Stimulated activated CD8-positive, alpha-beta memory T cell treated with anti-CD3 and anti-CD28 coated beads, Interleukin-4, amount 100 ng/mL, for 1 hour (primary cell): ENCODE measurements around the gene TJP2.
"Not testable (repeated sequence)": the region's sequence is repeated elsewhere in the genome, so short reads cannot be mapped to it uniquely, and the experiment has no call there.

Experiments
- DNase-seq, 2 donors: peaks; one replicate each; pipeline ENCODE4 v3.0.0-alpha.2; 2020; ENCODE audit warnings: low read depth in 2 of 2, low spot score in 1 of 2

Gene TJP2

DNA sequence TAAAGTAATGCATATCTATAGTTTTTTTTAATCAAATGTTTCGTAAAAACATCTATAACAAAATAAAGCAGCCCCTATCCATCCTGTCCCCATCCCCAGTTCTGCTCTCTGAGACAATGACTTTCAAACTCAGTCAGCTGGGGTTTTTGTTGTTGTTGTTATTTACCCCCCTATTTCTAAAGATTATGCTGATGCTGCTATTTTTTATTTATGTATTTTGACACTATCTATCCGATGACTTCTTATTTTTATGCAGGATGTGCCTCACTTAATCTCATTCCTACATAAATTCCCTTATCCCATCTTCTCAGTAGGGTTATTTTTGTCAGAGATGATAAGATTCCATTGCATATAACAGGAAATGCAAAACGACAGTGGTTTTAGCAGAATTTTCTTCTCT, 105.7 kb downstream of the TJP2 start:
- DNase-seq: no peak

- no peak for DNase-seq
Measured at GRCh38 chr9:69283003-69283402, 108.9 kb downstream of the TJP2 start.

GRCh38 chr9:69292078-69292477, 118.0 kb downstream of the TJP2 start:
- DNase-seq: no peak

- DNase-seq: no peak
Measured at GRCh38 chr9:69293156-69293555, 119.1 kb downstream of the TJP2 start.

DNA sequence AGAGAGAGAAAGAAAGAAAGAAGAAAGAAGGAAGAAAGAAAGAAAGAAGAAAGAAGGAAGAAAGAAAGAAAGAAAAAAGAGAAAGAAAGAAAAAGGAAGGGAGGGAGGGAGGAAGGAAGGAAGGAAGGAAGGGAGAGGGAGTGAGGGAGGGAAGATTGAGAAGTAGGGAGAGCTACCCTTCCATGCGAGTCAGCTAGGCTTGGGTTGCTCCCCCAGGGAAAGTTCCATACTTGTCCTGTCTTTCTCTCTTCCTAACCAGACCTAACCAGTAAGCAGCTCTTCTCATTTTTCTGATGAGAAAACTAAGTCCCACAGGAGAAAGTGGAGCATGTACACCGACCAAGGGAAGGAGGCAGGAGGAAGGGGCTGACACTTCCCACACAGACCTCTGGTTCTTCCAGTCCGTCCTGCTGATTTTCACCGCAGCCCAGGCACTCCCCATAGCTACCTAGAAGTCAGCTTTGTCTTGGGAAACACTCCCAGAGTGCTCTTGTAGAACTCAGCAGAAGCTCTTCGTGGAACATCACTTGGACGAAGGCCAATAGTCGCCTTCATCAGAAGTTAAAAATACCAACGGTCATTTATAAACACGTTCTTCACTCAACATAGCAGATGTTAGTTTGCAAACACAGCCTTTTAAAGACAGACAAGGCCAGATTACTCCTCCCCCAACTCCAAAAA, 121.9 kb downstream of the TJP2 start:
- DNase-seq: no peak

DNA sequence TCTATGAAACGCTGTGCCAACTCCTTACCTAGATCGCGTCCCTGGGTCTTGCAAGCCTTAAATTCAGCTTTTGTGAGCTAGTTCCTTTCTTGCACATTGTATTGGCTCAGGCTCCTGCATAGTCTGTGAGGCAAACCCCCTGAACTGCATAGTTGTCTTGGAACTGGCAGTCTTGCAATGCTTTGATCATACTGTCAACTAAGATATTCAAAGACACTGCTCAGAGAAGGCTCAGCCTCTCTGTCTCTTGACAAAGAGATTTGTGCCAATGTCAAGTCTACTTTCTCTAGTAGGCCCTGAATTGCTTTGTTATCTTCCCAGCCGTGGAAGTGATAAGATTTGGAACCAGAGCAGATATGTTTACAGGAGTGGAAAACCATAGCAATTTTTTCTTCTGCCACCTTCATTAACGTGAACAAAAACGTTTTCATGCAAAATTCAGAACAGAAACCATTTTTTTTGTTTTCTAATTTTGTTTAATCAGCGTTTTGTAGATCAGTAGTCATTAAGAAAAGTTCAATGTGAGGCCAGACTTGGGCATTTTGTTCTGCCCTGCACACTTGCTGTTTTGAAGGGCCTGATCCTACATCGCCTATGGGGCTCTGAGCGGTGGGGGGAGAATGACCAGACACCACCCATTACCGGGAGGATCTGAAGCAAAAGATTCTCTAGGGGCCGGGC, 123.4 kb downstream of the TJP2 start:
- no peak for DNase-seq

- no peak for DNase-seq
Measured at GRCh38 chr9:69299315-69299714, 125.2 kb downstream of the TJP2 start.

DNA sequence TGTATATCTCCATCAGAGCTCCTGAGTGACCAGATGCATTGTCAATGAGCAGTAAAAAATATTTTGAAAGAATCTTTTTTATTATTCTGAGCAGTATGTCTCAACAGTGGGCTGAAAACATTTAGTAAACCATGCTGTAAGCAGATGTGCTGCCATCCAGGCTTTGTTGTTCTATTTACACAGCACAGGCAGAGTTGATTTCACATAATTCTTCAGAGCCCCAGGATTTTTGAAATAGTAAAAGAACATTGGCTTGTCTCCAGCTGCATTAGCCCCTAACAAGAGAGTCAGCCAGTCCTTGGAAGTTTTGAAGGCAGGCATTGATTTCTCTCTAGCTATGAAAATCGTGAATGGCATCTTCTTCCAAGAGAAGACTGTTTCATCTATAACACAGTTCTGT, 125.7 kb downstream of the TJP2 start:
- DNase-seq: no peak

- DNase-seq: no peak
Measured at GRCh38 chr9:69303331-69303730, 129.3 kb downstream of the TJP2 start.

- DNase-seq: not testable (repeated sequence)
Measured at GRCh38 chr9:69306895-69307445, 132.9 kb downstream of the TJP2 start.

DNA sequence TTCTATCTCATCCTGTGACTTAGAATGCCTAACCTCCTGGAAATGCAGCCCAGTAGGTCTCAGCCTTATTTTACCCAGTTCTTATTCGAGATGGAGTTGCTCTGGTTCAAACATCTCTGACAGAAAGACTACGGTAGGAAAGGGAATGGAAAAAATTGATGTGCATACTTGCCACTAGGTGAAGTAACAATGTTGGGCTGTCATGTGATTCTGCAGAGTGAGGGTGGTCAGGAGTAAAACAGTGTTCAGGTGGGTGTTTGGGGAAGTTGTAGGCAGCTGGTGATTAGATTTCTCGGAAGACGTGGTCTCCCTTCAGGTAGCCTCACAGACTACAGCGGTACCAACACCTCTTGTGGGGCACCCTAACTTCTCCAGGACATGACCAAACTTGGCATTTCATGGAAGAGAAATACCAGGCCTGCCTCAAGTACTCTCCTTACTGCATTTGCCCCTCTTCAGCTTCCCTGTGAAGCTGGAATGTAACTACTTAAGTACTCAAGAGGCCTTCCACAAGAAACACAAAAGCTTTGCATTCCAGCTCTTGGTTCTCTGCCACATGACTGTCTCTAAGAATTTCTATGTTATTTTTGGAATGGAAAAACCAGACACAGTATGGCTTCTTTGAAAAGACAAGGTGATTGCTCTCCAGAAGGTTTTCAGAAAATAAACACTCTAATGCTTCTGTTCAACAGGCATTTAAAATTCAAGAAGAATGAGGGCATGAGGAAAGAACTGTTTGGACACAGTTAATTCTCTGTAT, 133.5 kb downstream of the TJP2 start:
- DNase-seq: no peak

DNA sequence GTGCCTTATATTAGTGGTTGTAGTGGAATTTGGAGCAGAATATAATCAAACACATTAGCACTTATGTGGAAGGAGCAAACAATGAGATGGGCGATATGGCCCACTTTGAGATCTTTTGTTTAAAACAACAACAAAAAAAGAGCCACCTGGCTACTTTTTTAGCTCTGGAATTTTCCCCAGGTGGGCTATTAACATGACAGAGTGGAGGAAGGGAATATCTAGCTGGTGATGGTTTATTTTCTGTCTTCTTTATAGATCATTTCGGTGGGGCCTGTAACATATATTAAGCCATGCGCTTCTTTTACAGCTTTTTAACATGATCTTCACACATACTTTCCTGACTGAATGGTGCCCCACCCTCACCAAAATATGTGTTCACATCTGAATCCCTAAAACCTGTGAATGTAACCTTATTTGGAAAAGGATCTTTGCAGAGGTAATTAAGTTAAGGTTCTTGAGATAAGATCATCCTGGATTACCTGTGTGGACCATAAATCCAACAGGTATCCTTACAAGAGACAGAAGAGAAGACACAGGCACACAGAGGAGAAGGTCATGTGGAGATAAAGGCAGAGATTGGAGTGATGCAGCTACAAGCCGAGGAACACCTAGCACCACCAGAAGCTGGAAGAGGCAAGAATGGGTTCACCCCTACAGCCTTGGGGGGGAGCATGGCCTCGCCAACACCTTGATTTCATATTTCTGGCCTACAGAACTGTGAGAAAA, 134.3 kb downstream of the TJP2 start:
- DNase-seq: no peak

DNA sequence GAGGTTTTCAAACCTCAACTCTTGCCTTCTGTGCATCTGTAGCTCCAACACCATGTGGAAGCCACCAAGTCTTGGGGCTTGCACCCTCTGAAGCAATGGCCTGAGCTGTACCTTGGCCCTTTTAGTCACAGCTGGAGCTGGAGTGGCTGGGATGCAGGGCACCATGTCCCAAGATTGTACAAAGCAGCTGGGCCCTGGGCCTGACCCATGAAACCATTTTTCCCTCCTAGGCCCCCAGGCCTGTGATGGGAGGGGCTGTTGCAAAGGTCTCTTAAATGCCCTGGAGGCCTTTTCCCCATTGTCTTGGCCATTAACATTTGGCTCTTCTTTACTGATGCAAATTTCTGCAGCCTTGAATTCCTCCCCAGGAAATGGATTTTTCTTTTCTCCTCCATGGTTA, 139.1 kb downstream of the TJP2 start:
- DNase-seq: no peak

- DNase-seq: no peak
Measured at GRCh38 chr9:69314547-69314946, 140.5 kb downstream of the TJP2 start.

DNA sequence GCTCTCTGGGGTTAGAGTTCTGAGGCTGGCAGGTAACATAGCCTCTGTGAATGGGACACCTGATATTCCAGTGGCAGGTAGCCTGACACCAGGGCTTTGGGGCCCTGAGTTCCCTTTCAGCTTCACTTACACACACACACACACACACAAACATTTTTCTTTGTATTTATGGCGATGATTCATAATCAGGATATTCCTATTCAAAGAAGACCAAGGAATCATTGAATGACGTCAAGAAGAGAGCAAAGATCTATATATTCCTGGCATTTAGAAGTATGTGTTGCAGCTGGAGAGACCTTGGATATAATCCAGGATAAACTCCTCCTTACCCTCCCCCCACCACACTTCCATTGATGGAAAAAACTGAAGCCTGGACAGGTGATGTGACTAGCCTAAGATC, 143.0 kb downstream of the TJP2 start:
- DNase-seq: no peak

DNA sequence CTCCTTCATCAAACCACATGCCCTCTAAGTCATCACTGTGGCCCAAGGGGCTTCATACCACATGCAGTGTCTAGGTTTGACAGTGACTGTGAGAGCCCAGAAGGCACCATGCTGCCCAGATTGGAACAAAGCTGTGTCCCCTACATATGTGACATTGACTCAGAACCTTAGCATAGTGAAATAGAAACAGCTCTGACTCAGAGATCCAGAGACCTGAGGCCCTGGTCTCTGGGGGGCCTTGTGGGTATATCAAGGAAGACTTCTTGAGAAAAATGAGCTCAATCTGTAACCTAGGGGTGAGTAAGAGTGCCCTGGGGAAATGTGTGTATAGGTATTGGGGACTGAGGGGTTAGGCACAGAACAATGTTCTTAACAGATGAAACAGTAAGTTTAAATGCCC, 143.8 kb downstream of the TJP2 start:
- DNase-seq: no peak

- DNase-seq: no peak
Measured at GRCh38 chr9:69319324-69320025, 145.4 kb downstream of the TJP2 start.

GRCh38 chr9:69322256-69322655, 148.2 kb downstream of the TJP2 start:
- DNase-seq: no peak

DNA sequence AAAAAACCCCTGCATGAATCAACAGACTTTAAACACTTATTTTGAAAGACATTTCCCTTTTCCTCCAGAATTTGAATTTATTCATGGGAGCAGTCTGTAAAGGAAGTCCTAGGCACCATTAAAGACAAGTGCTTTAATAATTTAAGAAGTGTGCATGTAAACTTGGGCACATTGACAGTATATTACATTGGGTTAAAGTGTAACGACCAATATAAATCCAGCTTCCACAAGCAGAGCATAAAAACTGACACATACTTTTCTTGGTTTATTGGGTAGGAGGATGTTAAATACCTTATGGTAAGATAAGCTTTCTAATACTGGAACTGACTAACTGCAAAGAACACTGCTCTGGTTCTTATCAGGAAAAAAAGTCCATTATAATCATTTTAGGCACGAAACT, 149.8 kb downstream of the TJP2 start:
- no peak for DNase-seq
